T follicular helper cell (primary cell): ENCODE results near the gene ZNF766.
"Not testable (repeated sequence)": the region's sequence is repeated elsewhere in the genome, so short reads cannot be mapped to it uniquely, and the experiment has no call there.

Experiments used
- DNase-seq: peaks from one replicate; pipeline ENCODE4 v3.0.0-alpha.2; 2020; ENCODE audit warnings: low read depth
- total RNA-seq, 2 experiments: gene quantifications; one replicate each; lab custom pipeline; 2026; lab: John Stamatoyannopoulos, UW

ZNF766 gene
- 47.4 to 79.5 reads per million in 2 experiments for total RNA-seq

GRCh38 chr19:52269338-52270261, at the start of gene ZNF766:
Gene ZNF766, plus strand, starts transcription at chr19:52269587. Its CDS starts 27 bp downstream, at chr19:52269614.
- DNase-seq, result peak; percentile 95

- DNase-seq, result no peak
These were observed 49.8 kb upstream of the ZNF766 start for GRCh38 chr19:52219611-52220010.

GRCh38 chr19:52221031-52221430, 48.4 kb upstream of the ZNF766 start:
- no peak for DNase-seq

GRCh38 chr19:52221831-52222375, 47.5 kb upstream of the ZNF766 start:
- DNase-seq, result no peak

- no peak for DNase-seq
These were observed 45.2 kb upstream of the ZNF766 start for GRCh38 chr19:52224211-52224610.

- DNase-seq, result no peak
These were observed 42.7 kb upstream of the ZNF766 start for GRCh38 chr19:52226652-52227051.

- DNase-seq, result no peak
These were observed 42.0 kb upstream of the ZNF766 start for GRCh38 chr19:52227196-52227940.

GRCh38 chr19:52227980-52228379, 41.4 kb upstream of the ZNF766 start:
- DNase-seq, result no peak

GRCh38 chr19:52229524-52229923, 39.9 kb upstream of the ZNF766 start:
- DNase-seq, result no peak

- DNase-seq, result no peak
These were observed 38.7 kb upstream of the ZNF766 start for GRCh38 chr19:52230685-52231084.

GRCh38 chr19:52231154-52231910, 38.1 kb upstream of the ZNF766 start:
- no peak for DNase-seq

GRCh38 chr19:52234406-52234805, 35.0 kb upstream of the ZNF766 start:
- DNase-seq, result no peak

GRCh38 chr19:52237197-52237596, 32.2 kb upstream of the ZNF766 start:
- DNase-seq, result no peak

- DNase-seq, result peak; percentile 36
These were observed 31.5 kb upstream of the ZNF766 start for GRCh38 chr19:52237771-52238400.

- no peak for DNase-seq
These were observed 25.4 kb upstream of the ZNF766 start for GRCh38 chr19:52244021-52244420.

GRCh38 chr19:52248241-52248640, 21.1 kb upstream of the ZNF766 start:
- DNase-seq, result peak; percentile 60

- DNase-seq, result no peak
These were observed 11.0 kb upstream of the ZNF766 start for GRCh38 chr19:52258426-52258825.

- DNase-seq, result not testable (repeated sequence)
These were observed 3.8 kb upstream of the ZNF766 start for GRCh38 chr19:52265556-52265955.

- no peak for DNase-seq
These were observed 989 bp downstream of the ZNF766 start for GRCh38 chr19:52270266-52270885.

GRCh38 chr19:52273301-52273700, 3.9 kb downstream of the ZNF766 start:
- DNase-seq, result no peak

GRCh38 chr19:52274191-52274590, 4.8 kb downstream of the ZNF766 start:
- no peak for DNase-seq
